Measurements from ENCODE around the gene NFE2. TPM values are rescaled to one million over a fixed set of nuclear protein-coding genes. Genes with fewer than 3 reads are reported as not detected.

The NFE2 gene
- total and polyA plus RNA-seq, 2 of the 8 experiments (the other 6 are each of a cell fraction or from before 2014, with no cell fraction given) = 2.0 to 6.1 TPM

DNA sequence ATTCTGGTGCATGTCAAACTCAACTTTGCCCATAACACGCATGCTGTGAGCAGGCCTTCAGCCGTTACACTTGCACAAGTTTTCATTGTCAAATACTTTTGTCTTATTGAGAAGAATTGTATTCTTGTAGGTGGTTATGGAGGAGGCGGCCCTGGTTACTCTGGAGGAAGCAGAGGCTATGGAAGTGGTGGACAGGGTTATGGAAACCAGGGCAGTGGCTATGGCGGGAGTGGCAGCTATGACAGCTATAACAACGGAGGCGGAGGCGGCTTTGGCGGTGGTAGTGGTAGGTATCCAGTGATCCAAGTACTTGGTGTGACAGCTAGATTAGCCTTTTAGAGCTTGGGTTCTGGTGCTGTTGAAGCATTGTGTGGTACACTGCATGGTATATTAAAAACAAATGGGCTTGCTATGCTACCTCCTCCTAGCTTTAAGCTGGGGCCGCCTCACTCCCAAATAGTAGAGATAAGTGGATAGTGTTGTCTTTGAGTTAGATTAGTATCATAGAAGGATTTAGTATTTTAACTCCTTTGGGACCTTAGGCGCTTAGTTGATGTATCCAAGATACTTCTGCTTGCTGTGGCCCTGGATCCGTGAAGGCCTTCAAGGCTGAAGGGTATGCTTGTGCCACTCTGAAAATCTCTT is 17.7 kb downstream of the NFE2 start:
- Histone ChIP-seq H2AK5ac (ENCODE audit: low read depth, low read length) (no peak overlapping the region), H3K18ac (ENCODE audit: extremely low read depth, low read length) (no peak overlapping the region), H3K23me2 (ENCODE audit: low read depth, low read length) (peaks cover 9% of the 10 kb centered on the region), H3K4me2 (ENCODE audit: insufficient read depth in 1 of 2, low read depth in 2 of 2, low read length in 2 of 2) (peak overlapping the region; percentile 62 to 67), H4K91ac (replicated peaks; ENCODE audit: insufficient read length, low read length) (no peak overlapping the region), H2BK120ac (replicated peaks; ENCODE audit: low read depth, low read length) (no peak overlapping the region), H2AFZ (ENCODE audit: low read length) (no peak overlapping the region), H4K5ac (ENCODE audit: insufficient read length, low read depth, low read length) (no peak overlapping the region), H4K8ac (ENCODE audit: extremely low read depth, insufficient read depth, low read length) (no peak overlapping the region), H4K20me1 (replicated peaks in 1 of 2; ENCODE audit: control insufficient read depth in 1 of 2, insufficient read depth in 2 of 2, low read length in 2 of 2) (peaks cover 18 to 23% of the 10 kb centered on the region in 2 experiments), H3K27ac (ENCODE audit: low read depth, low read length) (no peak overlapping the region), H3K4ac (replicated peaks; ENCODE audit: insufficient read length, low read depth, low read length) (no peak overlapping the region), H3K36me3 (ENCODE audit: control insufficient read depth in 2 of 4, insufficient read depth in 4 of 4, low read length in 3 of 4) (peaks cover 43 to 79% (median 60%) of the 10 kb centered on the region in 4 experiments), H3K9me3 (ENCODE audit: insufficient read depth in 2 of 2, low read depth in 1 of 2, low read length in 1 of 2) (no peaks in the 10 kb centered on the region), H3K79me2 (ENCODE audit: control insufficient read depth in 1 of 2, insufficient read depth in 2 of 2, low read length in 2 of 2) (peaks cover 10 to 52% of the 10 kb centered on the region in 2 experiments), H3K27me3 (replicated peaks in 1 of 4; ENCODE audit: control insufficient read depth in 3 of 4, extremely low read depth in 1 of 4, insufficient read depth in 3 of 4, low read length in 3 of 4) (no peaks in the 10 kb centered on the region), H3K14ac (ENCODE audit: insufficient read length) (no peak overlapping the region), H2BK5ac (ENCODE audit: low read depth, low read length) (no peak overlapping the region), H3K4me3 (ENCODE audit: extremely low read depth in 1 of 4, insufficient read depth in 2 of 4, low read depth in 3 of 4, low read length in 4 of 4) (peak overlapping the region; percentile 70 to 99 (median 90); a peak in 6 of 8 replicates), H2BK15ac (ENCODE audit: low read length) (no peak overlapping the region), H3K56ac (replicated peaks; ENCODE audit: insufficient read length, low read depth, low read length) (no peak overlapping the region), H3K23ac (ENCODE audit: insufficient read length) (no peak overlapping the region), H2BK12ac (ENCODE audit: low read depth, low read length) (no peak overlapping the region), H3K79me1 (ENCODE audit: low read depth, low read length) (peaks cover under 1% of the 10 kb centered on the region), H3K9ac (replicated peaks in 1 of 4; ENCODE audit: extremely low read depth in 1 of 4, low read depth in 3 of 4, low read length in 3 of 4) (peak overlapping the region in 3 of 4 experiments; percentile 42 to 66 (median 51); a peak in 3 of 7 replicates), H3K4me1 (replicated peaks in 1 of 4; ENCODE audit: control insufficient read depth in 3 of 4, insufficient read depth in 4 of 4, low read length in 3 of 4) (peaks cover 0 to 7% (median 4%) of the 10 kb centered on the region in 4 experiments; a peak in 5 of 7 replicates), H2BK20ac (ENCODE audit: low read length) (no peak overlapping the region)
- POLR2A ChIA-PET (ENCODE audit: partially characterized antibody) = interaction anchor here (0.6 to 15.0 kb wide), 18 partner anchors 11 to 1543 kb away, joined by 3 to 1006 read pairs (median 10); partner anchors contain the start of genes CBX5, COPZ1, HNRNPA1 and NFE2
- DNase-seq (ENCODE audit: low read depth in 1 of 2, low spot score in 2 of 2) (no peak), FAIRE-seq (no peak)
- TF ChIP-seq TBP (IDR thresholded peaks at IDR 0.05; ENCODE audit: low read depth, low read length) (no peak), POLR2A (IDR thresholded peaks at IDR 0.05; ENCODE audit: control extremely low read depth in 1 of 2, low read depth in 2 of 2, low read length in 2 of 2) (peak; percentile 77 to 81), CHD1 (IDR thresholded peaks at IDR 0.05; ENCODE audit: low read depth, low read length) (0 out of 2 replicates have a peak, but pooled peaks have one; percentile 4), POLR2AphosphoS5 (IDR thresholded peaks at IDR 0.05; ENCODE audit: low read depth, low read length) (peak; percentile 85), KDM5A (IDR thresholded peaks at IDR 0.05; ENCODE audit: low read length) (no peak), RAD21 (IDR thresholded peaks at IDR 0.05 in 1 of 2, conservative IDR thresholded peaks at IDR 0.05 in 1 of 2; ENCODE audit: low read depth in 2 of 2, low read length in 2 of 2) (no peak)
- CTCF ChIA-PET (ENCODE audit: partially characterized antibody) = interaction anchor here (0.5 to 1.7 kb wide), 5 partner anchors 16 to 78 kb away, joined by 3 to 9 read pairs (median 3); no protein-coding TSS in a partner anchor
- WGBS, 2 experiments (ENCODE audit: extremely low coverage in 1 of 2, insufficient coverage in 1 of 2, insufficient read length in 1 of 2, insufficient replicate concordance in 2 of 2, low coverage in 1 of 2, low lambda C conversion rate in 2 of 2, missing lambda C conversion rate in 1 of 2) = 82% methylated on average over 11 of the region's 11 CpGs; no CpG with 5 or more reads in 1 of the 2 experiments

Measured in H1 (cell line).